Mononuclear cell (primary cell): ENCODE data around the gene KDM1A. TPM values are rescaled to one million over a fixed set of nuclear protein-coding genes. Genes with fewer than 3 reads are reported as not detected.

Experiments used
- H3K27me3 ChIP-seq: 2 replicates; pipeline ENCODE4 v1.6.0; 2011; ENCODE audit warnings: low read length, control low read depth; ENCODE audit not compliant: insufficient read depth
- H3K4me1 ChIP-seq: 2 replicates; pipeline ENCODE4 v1.5.1; 2011; ENCODE audit warnings: mild to moderate bottlenecking, low read length, control low read depth; ENCODE audit not compliant: insufficient read depth
- H3K4me3 ChIP-seq: 2 replicates; pipeline ENCODE4 v1.5.1; 2011; ENCODE audit warnings: mild to moderate bottlenecking, low read length, moderate library complexity
- H3K9me3 ChIP-seq: 2 replicates; pipeline ENCODE4 v1.5.1; 2011; ENCODE audit warnings: low read depth, mild to moderate bottlenecking, control low read depth, low read length
- total RNA-seq: library from RNA; depleted of rRNA; stranded (reverse); fragments of >200 nt; gene quantifications from one replicate; pipeline ENCODE4 v1.2.3, GENCODE V29; 2012

KDM1A gene
- total RNA-seq, 1 donor = 37.6 TPM

DNA sequence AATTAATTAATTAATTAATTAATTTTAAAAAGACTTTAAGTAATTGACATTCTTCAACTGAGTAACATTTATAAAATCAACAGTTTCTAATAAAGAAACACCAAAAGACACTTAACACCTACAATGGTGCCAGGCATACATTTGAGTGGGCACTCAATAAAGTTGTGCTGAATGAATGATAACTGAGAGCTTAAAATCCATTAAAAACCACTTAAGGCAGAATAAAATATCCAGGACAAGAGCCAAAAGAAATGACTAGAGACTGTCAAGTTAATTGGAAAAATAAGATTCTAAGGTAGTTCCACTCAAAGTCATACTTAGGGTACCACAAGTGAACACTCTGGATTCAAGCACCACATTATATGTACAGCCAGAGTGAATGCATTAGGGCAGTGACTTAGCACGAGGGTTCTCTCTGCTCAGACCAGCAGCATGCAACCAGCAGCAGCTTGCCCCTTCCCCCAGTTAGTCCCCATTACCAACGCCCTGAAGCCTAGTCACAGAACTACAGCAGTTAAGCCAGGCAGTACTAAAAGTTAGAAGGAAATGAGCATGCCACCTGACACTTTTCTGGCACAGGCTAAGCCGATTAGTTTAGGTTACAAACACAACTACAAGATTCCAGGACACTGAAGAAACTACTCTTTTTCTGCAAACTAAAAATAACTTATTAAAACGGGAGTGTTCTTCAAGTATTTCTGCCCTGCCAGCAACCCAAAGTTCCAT, 102.9 kb downstream of the KDM1A start:
- no peak overlapping the region for H3K4me3 ChIP-seq
- H3K27me3 ChIP-seq = no peaks in the 10 kb centered on the region
- no peaks in the 10 kb centered on the region for H3K9me3 ChIP-seq
- peaks cover 13% of the 10 kb centered on the region for H3K4me1 ChIP-seq

DNA sequence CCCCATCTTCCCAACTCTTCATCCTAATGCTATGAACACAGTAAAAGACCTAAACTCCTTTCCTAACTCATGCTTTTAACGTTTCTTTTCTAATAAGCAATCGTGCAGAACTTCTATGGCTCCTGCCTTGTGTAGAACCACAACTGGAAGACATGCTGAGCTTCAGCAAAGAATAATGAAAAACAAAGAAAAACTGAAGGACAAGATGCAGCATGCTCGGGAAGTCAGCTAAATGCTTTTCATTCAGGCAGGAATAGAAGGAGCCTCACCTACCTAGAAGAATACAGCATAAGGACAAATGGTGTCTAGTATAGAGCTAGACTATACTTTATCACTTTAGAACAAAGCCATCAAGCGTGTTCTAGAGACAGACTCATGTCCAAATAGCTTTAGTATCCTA, 103.5 kb downstream of the KDM1A start:
- Histone ChIP-seq H3K4me3 (no peak overlapping the region), H3K9me3 (no peaks in the 10 kb centered on the region), H3K27me3 (no peaks in the 10 kb centered on the region), H3K4me1 (peaks cover 13% of the 10 kb centered on the region)

DNA sequence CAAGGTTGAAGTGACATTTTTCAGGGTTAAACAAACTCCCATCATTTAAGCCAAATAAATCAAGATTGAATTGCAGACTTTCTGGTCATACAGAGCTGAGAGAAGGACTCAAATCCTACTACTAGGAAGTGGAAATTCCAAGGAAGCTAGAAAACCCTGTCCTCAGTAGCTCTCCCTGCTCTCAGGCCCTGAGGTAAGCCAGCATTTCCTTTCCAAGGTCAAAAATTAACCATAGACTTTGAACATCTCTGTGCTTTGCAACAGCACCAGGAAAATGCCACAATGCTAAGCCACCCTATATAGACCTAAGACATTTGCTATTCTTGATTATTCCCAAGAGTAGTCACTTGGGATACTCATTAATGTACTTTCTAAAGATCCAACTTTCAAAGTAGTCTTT, 104.3 kb downstream of the KDM1A start:
- H3K27me3 ChIP-seq = no peaks in the 10 kb centered on the region
- H3K4me3 ChIP-seq = no peak overlapping the region
- H3K4me1 ChIP-seq = peaks cover 13% of the 10 kb centered on the region
- no peaks in the 10 kb centered on the region for H3K9me3 ChIP-seq

- Histone ChIP-seq H3K4me3 (no peak overlapping the region), H3K27me3 (no peaks in the 10 kb centered on the region), H3K4me1 (peaks cover 9% of the 10 kb centered on the region), H3K9me3 (no peaks in the 10 kb centered on the region)
Observed at GRCh38 chr1:23124259-23125026, 105.2 kb downstream of the KDM1A start.

- Histone ChIP-seq H3K27me3 (no peaks in the 10 kb centered on the region), H3K4me3 (no peak overlapping the region), H3K4me1 (no peaks in the 10 kb centered on the region), H3K9me3 (no peaks in the 10 kb centered on the region)
Observed at GRCh38 chr1:23125489-23125888, 106.2 kb downstream of the KDM1A start.

GRCh38 chr1:23126200-23126599, 106.9 kb downstream of the KDM1A start:
- no peaks in the 10 kb centered on the region for H3K9me3 ChIP-seq
- H3K27me3 ChIP-seq = no peaks in the 10 kb centered on the region
- H3K4me3 ChIP-seq = no peak overlapping the region
- no peaks in the 10 kb centered on the region for H3K4me1 ChIP-seq

DNA sequence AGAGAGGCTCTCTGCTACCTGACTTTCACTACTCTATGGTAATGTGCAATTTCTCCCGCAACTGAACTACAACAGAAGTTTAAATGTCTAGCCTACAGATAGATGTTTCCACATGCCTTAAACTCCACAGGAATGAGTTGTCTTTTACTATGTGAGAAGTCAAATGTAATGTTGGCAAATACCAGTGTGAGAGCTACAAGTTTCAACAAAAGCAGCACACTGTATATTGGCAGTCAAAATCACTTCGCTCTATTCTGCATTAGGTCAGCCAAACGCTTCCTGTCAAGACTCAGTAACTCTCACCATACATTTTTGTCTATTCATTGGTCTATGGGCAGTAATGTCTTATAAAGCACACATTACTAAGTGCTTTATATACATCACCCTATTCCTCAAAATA, 107.5 kb downstream of the KDM1A start:
- no peaks in the 10 kb centered on the region for H3K4me1 ChIP-seq
- H3K9me3 ChIP-seq = no peaks in the 10 kb centered on the region
- H3K4me3 ChIP-seq = no peak overlapping the region
- no peaks in the 10 kb centered on the region for H3K27me3 ChIP-seq

- H3K4me3 ChIP-seq = no peak overlapping the region
- no peaks in the 10 kb centered on the region for H3K27me3 ChIP-seq
- no peaks in the 10 kb centered on the region for H3K9me3 ChIP-seq
- H3K4me1 ChIP-seq = no peaks in the 10 kb centered on the region
Observed at GRCh38 chr1:23129846-23130245, 110.6 kb downstream of the KDM1A start.

GRCh38 chr1:23132033-23132432, 112.8 kb downstream of the KDM1A start:
- H3K9me3 ChIP-seq = no peaks in the 10 kb centered on the region
- no peaks in the 10 kb centered on the region for H3K4me1 ChIP-seq
- no peaks in the 10 kb centered on the region for H3K27me3 ChIP-seq
- no peak overlapping the region for H3K4me3 ChIP-seq

Other genes with a start within 250 kb of the KDM1A start
- not detected for gene LACTBL1, start 46.6 kb upstream of the KDM1A start, total RNA-seq
- gene TEX46, start 3.6 kb upstream of the KDM1A start, total RNA-seq = not detected
- 20.1 TPM for gene LUZP1, start 149.4 kb downstream of the KDM1A start, total RNA-seq
- not detected for gene HTR1D, start 198.0 kb downstream of the KDM1A start, total RNA-seq